ENCODE measurements around the gene LARP1. TPM values are rescaled to one million over a fixed set of nuclear protein-coding genes. Genes with fewer than 3 reads are reported as not detected.

LARP1 gene
- 87.3 and 95.0 TPM in 2 replicates for total RNA-seq

GRCh38 chr5:154755361-154756008, at the start of gene LARP1:
TSS of gene LARP1 (plus strand) at chr5:154755377. CDS start at chr5:154755758, 381 bp downstream.

GRCh38 chr5:154850255-154851062, 95.3 kb downstream of the LARP1 start, which contains the start of gene FAXDC2:
TSS of gene FAXDC2 (minus strand) at chr5:154850603. CDS start at chr5:154838178, 12,425 bp downstream.

GRCh38 chr5:154858297-154858971, 103.3 kb downstream of the LARP1 start, which contains the start of gene CNOT8:
TSS of gene CNOT8 (plus strand) at chr5:154858627. CDS start at chr5:154863279, 4,652 bp downstream.

Other genes starting within 250 kb of the LARP1 start
- gene FAXDC2, start 95.2 kb downstream of the LARP1 start, total RNA-seq = 2.3 and 2.9 TPM in 2 replicates
- 48.3 and 66.4 TPM in 2 replicates for gene CNOT8, start 103.2 kb downstream of the LARP1 start, total RNA-seq
- 20.5 and 22.1 TPM in 2 replicates for gene GEMIN5, start 182.8 kb downstream of the LARP1 start, total RNA-seq
- 40.6 and 57.7 TPM in 2 replicates for gene MRPL22, start 185.7 kb downstream of the LARP1 start, total RNA-seq